Measurements from ENCODE around the gene KCNJ2. TPM values are rescaled to one million over a fixed set of nuclear protein-coding genes. Genes with fewer than 3 reads are reported as not detected.

Gene KCNJ2
- total RNA-seq, 1 donor from 2014 or later = 10.8 TPM

GRCh38 chr17:70138291-70138865 is 31.0 kb upstream of the KCNJ2 start:
- H3K4me1 ChIP-seq = peaks cover 32% of the 10 kb centered on the region
- intact Hi-C loops (cut with DNase I) = no loop called here
- H3K27ac ChIP-seq = peak overlapping the region; percentile 78
- peak overlapping the region in 1 of 2 donors; percentile 38 for H3K4me3 ChIP-seq
- H3K36me3 ChIP-seq = no peaks in the 10 kb centered on the region
- H3K9me3 ChIP-seq = no peaks in the 10 kb centered on the region
- no peak for TF ChIP-seq POLR2AphosphoS5 (IDR thresholded peaks at IDR 0.05; ENCODE audit: insufficient read depth in 1 of 2, low read depth in 1 of 2)
- TF ChIP-seq CTCF (IDR thresholded peaks at IDR 0.05) = no peak
- no peak for TF ChIP-seq POLR2A (IDR thresholded peaks at IDR 0.05)
- DNase-seq (ENCODE audit: extremely low spot score in 2 of 2) = no peak
- H3K27me3 ChIP-seq = no peaks in the 10 kb centered on the region

- Histone ChIP-seq H3K9me3 (no peaks in the 10 kb centered on the region), H3K27me3 (no peaks in the 10 kb centered on the region), H3K4me3 (no peak overlapping the region), H3K36me3 (no peaks in the 10 kb centered on the region), H3K4me1 (peaks cover 32% of the 10 kb centered on the region), H3K27ac (no peak overlapping the region)
- no peak for DNase-seq (ENCODE audit: extremely low spot score in 2 of 2)
- TF ChIP-seq POLR2A (IDR thresholded peaks at IDR 0.05) (no peak), POLR2AphosphoS5 (IDR thresholded peaks at IDR 0.05; ENCODE audit: insufficient read depth in 1 of 2, low read depth in 1 of 2) (no peak), CTCF (IDR thresholded peaks at IDR 0.05) (no peak)
- intact Hi-C loops (cut with DNase I) = no loop called here
These were observed 29.8 kb upstream of the KCNJ2 start for GRCh38 chr17:70139449-70139993.

GRCh38 chr17:70144260-70144846 is 25.0 kb upstream of the KCNJ2 start:
- Histone ChIP-seq H3K4me1 (peaks cover 2% of the 10 kb centered on the region), H3K4me3 (no peak overlapping the region), H3K36me3 (no peaks in the 10 kb centered on the region), H3K9me3 (no peaks in the 10 kb centered on the region), H3K27ac (no peak overlapping the region), H3K27me3 (no peaks in the 10 kb centered on the region)
- no peak for DNase-seq (ENCODE audit: extremely low spot score in 2 of 2)
- intact Hi-C loops (cut with DNase I) = loop anchor here (10.0 kb wide), 1 partner anchor 540 kb away; no protein-coding TSS in a partner anchor
- TF ChIP-seq POLR2AphosphoS5 (IDR thresholded peaks at IDR 0.05; ENCODE audit: insufficient read depth in 1 of 2, low read depth in 1 of 2) = no peak
- TF ChIP-seq CTCF (IDR thresholded peaks at IDR 0.05) = peak; percentile 50 to 64 (median 56)

- Histone ChIP-seq H3K4me3 (no peak overlapping the region), H3K9me3 (no peaks in the 10 kb centered on the region), H3K36me3 (no peaks in the 10 kb centered on the region), H3K4me1 (no peaks in the 10 kb centered on the region), H3K27me3 (no peaks in the 10 kb centered on the region), H3K27ac (no peak overlapping the region)
- intact Hi-C loops (cut with DNase I) = no loop called here
- TF ChIP-seq POLR2A (IDR thresholded peaks at IDR 0.05) (no peak), CTCF (IDR thresholded peaks at IDR 0.05) (no peak), POLR2AphosphoS5 (IDR thresholded peaks at IDR 0.05; ENCODE audit: insufficient read depth in 1 of 2, low read depth in 1 of 2) (no peak)
- DNase-seq (ENCODE audit: extremely low spot score in 2 of 2) = no peak
These were observed 16.1 kb upstream of the KCNJ2 start for GRCh38 chr17:70153210-70153609.

- TF ChIP-seq POLR2AphosphoS5 (IDR thresholded peaks at IDR 0.05; ENCODE audit: insufficient read depth in 1 of 2, low read depth in 1 of 2) (no peak), CTCF (IDR thresholded peaks at IDR 0.05) (no peak), POLR2A (IDR thresholded peaks at IDR 0.05) (no peak)
These were observed 12.2 kb upstream of the KCNJ2 start for GRCh38 chr17:70157151-70157550.

More at GRCh38 chr17:70157151-70157550, 12.2 kb upstream of the KCNJ2 start:
- no peak overlapping the region for H3K27ac ChIP-seq
- no peaks in the 10 kb centered on the region for H3K36me3 ChIP-seq
- H3K9me3 ChIP-seq = no peaks in the 10 kb centered on the region
- no peaks in the 10 kb centered on the region for H3K4me1 ChIP-seq
- DNase-seq (ENCODE audit: extremely low spot score in 2 of 2) = no peak
- no peak overlapping the region for H3K4me3 ChIP-seq
- intact Hi-C loops (cut with DNase I) = no loop called here
- H3K27me3 ChIP-seq = no peaks in the 10 kb centered on the region

All from vagina (tissue), 2 donors.